NCI-H1436 (cell line): ENCODE data around the gene DPF1.
A peak's percentile ranks its signal among the peaks of the same experiment; 100 is the strongest.

Experiments
- DNase-seq: peaks from one replicate; lab custom pipeline; 2025; lab: John Stamatoyannopoulos, UW

Gene DPF1

DNA sequence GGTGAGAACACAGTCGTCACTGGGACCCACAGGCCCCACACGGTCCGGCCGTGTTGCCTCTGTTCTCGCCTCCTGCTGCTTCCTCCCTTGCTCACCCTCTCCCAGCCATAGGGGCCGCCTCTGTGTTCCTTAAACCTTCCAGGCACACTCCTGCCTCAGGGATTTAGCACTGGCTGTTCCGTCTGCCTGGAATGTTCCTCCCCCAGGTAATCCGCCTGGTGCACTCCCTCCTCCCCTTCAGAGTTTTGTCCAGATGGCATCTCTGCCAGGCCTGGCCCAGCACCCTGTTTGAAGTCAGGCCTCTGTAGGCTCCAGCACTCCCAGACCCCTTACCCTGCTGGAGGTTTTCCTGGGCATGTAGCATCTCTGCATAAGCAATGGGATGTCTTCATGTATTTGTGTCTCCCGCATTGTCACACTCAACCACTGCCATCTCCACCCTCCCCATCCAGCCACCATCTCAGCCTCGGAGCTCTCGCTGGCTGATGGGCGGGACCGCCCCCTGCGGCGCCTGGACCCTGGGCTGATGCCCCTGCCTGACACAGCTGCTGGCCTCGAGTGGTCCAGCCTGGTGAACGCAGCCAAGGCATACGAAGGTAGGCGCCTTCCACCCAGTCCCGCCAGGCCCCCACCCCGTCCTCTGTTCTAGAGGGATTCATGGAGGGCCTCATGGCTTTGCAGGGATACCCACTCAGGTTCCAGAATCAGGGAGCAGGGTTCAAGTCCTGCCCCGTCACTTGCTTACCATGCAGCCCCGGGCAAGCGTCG, 25.9 kb downstream of the DPF1 start:
- no peak for DNase-seq

DNA sequence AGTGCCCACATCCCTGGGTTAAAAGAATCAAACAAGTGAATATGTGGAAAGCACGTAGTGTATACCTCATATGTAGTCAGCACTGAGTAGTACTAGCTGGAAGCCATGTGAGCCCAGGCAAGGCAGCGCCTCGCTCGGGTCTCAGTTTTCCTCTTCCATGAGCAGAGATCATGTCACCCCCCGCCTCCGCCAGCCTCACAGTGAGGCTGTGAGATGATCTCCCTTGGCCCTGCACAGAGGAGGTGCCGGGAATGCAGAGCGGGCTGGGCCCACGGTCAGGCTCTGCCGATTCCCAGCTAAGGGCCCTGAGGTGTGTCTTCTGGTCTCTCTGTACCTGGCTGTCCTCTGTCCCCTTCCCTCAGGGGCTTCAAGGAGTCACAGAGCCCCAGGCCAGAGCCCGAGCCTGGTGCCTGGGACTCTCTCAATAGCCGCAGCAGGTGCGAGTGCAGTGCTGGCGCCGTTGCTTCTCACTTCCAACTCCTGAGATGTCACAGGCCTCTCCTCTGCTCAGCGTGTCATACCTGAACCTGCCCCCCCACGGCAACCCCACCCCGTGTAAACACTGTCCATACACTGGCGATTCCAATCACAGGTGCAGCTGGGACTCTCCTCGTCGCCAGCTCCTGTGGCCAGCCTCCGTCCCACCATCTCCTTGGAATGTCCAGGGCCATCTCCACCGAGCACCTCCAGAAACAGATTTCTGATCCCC, 26.9 kb downstream of the DPF1 start:
- no peak for DNase-seq

- no peak for DNase-seq
Observed at GRCh38 chr19:38196245-38196837, 27.7 kb downstream of the DPF1 start.

- DNase-seq = no peak
Observed at GRCh38 chr19:38195237-38195636, 28.8 kb downstream of the DPF1 start.

DNA sequence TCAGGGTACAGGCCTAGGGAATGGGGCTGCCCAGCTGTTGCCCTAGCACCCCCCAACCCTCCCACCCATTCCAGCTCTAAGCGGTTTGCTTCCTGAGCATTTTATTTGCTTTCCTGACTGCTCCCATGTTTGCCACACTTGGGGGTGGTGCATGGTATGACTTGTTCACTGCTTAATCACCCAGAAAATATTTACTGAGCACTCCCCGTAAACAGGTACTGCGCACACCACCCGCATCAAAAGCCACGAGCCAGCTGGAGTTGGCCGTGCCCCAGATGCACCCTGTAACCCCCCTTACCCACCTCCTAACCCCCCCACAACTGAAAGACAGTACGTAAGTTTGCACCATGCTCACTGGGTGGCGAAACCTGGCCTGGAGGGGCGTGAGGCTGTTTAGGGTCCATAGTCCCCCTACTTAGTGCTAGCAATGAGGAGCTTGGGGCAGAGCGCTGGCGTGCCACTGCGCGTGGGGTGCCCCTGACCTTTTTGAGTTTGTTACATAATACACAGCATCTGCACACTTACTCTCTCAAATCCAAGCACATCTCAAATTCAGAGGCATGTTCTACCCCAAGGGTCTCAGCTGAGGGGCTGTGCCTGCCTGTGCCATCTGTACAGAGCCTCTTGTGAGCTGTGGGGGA, 29.8 kb downstream of the DPF1 start:
- no peak for DNase-seq

- DNase-seq = peak; percentile 50
Observed at GRCh38 chr19:38193445-38193844, 30.6 kb downstream of the DPF1 start.

- no peak for DNase-seq
Observed at GRCh38 chr19:38191747-38192146, 32.3 kb downstream of the DPF1 start.

GRCh38 chr19:38190793-38191192, 33.2 kb downstream of the DPF1 start:
- DNase-seq = no peak

GRCh38 chr19:38190061-38190460, 34.0 kb downstream of the DPF1 start:
- DNase-seq = no peak

DNA sequence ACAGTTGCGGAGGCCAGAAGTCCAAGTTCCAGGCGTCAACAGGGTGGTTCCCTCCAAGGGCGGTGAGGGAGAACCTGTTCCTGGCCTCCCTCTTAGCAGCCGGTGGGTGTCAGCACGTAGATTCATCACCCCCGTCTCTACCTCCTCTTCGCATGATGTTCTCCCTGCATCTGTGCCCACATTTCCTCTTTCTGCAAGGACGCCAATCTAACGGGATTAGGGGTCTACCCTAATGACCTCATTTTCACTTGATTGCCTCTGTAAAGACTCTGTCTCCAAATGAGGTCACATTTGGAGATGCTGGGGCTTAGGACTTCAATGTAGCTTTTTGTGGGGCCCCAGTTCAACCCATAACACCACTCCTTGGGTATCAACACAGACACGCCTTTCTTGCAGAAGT, 38.5 kb downstream of the DPF1 start:
- no peak for DNase-seq

DNA sequence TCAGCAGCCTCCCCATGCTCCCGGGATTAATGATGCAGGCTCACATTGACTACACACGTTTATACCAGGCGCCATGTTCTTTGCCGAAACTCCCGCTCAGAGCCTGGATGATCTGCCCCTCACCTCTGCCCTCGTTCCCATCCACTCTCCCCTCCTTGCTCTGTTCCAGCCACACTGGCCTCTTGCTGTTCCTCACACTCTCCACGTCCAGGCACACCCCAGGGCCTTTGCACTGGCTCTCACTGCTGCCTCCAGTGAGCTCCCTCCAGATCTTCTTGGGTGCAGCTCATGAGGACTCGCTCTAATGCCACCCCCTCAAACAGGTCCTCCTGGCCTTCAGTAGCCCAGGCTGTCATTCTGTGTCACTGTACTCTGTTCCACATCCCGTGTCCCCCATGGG, 39.2 kb downstream of the DPF1 start:
- DNase-seq = no peak

DNA sequence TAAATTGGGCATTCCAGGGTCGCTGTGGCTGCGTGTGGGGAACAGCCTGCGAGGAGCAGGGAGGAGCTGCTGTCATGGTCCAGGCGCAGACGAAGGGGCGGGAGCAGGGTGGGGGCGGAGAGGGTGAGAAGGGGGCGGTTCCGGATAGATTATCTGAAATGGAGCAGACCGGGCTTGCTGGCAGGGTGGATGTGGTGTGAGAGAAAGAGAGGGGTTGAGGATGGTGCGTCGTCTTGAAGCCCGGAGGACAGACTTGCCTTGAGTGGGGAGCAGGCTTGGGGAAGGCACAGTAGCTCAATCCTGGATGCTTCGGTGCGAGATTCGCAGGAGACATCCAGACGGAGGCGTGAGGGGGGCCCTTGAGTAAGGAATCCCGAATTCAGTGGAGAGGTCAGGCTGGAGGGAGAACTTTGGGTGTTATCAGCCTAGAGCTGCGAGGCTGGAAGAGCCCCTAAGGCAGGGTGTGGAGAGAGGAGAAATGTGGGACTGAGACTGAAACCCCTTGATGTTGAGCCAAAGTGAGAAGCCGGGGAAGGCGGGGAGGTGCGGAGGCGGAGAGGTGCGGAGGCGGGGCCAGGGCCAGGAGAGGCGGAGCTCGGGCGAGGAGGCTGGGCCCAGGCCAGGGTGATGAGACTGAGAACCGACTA, 40.6 kb downstream of the DPF1 start:
- no peak for DNase-seq

- DNase-seq = no peak
Observed at GRCh38 chr19:38182536-38183210, 41.3 kb downstream of the DPF1 start.

DNA sequence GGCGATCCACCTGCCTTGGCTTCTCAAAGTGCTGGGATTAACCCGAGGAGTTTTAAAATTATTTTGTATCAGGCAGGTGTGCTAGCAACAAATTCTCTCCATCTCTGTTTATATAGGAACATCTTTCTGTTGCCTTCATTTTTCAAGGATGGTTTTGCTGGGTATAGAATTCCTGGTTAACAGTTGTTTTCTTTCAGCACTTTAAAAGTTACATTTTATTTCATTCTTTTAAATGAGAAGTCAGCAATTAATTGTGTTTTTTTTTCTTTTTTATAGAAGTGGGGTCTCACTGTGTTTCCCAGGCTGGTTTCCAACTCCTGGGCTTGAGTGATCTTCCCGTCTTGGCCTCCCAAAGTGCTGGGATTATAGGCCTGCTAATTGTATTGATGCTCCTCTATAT, 44.0 kb downstream of the DPF1 start:
- no peak for DNase-seq

DNA sequence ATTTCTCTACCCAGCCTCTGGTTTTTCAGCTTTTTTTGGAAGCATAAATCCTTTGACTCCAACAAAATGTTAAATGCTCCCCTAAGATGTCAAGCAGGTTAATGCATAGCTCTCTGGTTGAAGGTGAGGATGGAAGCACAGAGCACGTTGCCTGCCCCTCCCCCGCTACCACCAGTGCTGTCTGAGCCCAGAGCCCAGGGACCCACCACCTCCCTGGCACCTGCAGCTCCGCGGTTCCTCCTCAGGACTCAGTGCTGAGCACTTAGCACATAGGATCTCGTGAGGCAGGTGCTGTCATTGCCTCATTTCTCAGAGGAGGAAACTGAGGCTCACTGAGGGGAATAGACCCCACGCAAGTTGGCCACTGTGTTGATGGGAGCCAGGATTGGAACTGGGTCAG, 48.6 kb downstream of the DPF1 start:
- no peak for DNase-seq

- peak; percentile 53 for DNase-seq
Observed at GRCh38 chr19:38173291-38174041, 50.6 kb downstream of the DPF1 start.

DNA sequence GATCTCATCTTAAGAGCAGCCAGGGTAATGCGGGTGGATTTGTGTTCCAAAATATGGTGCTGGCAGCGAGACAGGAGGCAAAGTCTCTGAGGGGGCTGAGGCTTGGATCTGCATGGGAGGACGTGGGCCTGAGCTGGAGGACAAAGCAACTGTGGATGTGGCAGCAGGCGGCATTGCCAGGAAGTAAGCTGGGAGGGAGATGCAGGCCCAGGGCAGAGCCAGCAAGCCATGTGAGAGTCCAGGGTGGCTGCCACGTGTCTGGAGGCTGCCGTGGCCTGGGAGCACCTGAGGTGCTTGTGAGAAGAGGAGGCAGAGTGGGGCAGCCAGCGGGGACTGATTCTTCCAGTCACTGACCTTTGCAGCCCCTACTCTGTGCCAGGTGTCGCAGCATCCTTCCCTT, 52.0 kb downstream of the DPF1 start:
- DNase-seq = no peak

- no peak for DNase-seq
Observed at GRCh38 chr19:38170334-38170733, 53.7 kb downstream of the DPF1 start.

DNA sequence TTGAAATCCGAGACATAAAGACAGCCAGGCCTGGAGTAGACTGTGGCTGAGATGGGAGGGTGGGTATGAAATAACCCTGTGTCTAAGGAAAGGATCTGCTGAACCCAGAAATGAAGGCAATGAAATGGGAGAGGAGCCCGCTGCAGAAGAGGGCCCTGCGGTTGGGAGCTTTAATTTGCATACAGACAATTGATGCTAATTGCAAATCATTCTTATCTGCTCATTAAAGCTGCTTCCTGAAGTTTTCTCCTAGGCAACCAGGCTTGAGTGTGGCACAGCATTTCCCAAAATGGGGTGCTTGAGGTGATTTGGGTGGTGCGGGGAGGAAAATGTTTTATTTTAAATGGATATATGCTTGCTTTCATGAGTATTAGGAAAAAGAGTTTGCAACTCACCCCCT, 55.4 kb downstream of the DPF1 start:
- DNase-seq = peak; percentile 82

GRCh38 chr19:38165335-38165734, 58.7 kb downstream of the DPF1 start:
- no peak for DNase-seq

DNA sequence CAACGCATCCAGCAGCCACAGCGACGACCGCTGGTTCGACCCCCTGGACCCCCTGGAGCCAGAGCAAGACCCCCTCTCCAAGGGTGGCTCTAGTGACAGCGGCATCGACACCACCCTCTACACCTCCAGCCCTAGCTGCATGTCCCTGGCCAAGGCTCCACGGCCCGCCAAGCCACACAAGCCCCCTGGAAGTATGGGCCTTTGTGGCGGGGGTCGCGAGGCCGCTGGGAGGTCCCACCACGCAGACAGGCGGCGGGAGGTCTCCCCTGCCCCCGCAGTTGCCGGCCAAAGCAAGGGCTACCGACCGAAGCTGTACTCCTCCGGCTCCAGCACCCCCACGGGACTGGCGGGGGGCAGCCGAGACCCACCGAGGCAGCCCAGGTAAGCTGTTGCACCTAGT, 59.5 kb downstream of the DPF1 start:
- no peak for DNase-seq
